ENCODE measurements around the gene MRPS7. TPM values are rescaled to one million over a fixed set of nuclear protein-coding genes. Genes with fewer than 3 reads are reported as not detected.
A peak's percentile ranks its signal among the peaks of the same experiment; 100 is the strongest.

The MRPS7 gene
- total RNA-seq, 4 donors from 2014 or later = 27.1 to 54.0 (median 37.4) TPM

DNA sequence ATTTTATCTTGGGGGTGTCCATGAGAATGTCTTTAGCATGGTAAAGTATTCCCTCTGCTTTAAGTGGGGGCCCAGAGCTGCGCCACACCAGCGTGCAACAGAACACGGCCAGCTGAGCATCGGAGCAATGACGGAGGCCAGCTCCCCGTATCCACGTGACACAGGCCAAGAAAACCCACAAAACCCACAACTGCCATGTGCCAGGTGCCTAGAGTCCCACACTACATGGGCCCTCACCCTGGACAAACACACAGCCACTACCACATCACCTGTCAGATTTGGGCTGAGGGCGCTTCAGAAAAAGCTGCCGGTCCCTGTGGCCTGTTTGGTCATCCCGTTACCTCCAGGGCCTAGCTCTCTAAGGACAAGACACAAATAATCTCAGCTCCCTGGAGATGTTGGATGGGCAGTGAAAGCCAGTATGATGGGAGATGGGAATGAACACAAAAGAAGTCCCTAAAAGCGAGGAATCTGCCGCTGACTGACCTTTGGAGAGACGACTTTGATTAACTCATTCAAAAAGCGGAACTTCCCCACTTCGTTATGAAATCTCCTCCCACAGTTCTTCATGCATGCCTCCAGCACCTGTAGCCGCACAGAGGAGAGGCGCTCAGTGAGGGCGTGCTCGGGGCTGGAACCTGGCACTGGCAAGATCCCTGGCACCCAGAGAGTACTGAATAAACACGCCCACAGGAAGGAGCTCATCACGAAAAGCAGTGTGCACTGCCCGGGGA, 17.4 kb upstream of the MRPS7 start:
- intact Hi-C loops (cut with DNase I; ENCODE audit: low total_unique reads) = no loop called here
- Histone ChIP-seq H3K4me3 (no peak overlapping the region), H3K27ac (peak overlapping the region in 1 of 4 donors; percentile 51), H3K36me3 (peaks cover 0 to 66% (median 21%) of the 10 kb centered on the region in 4 donors), H3K9me3 (no peaks in the 10 kb centered on the region), H3K4me1 (no peaks in the 10 kb centered on the region), H3K27me3 (no peaks in the 10 kb centered on the region)
- TF ChIP-seq POLR2AphosphoS5 (IDR thresholded peaks at IDR 0.05) (no peak), POLR2A (IDR thresholded peaks at IDR 0.05) (no peak), EP300 (IDR thresholded peaks at IDR 0.05; ENCODE audit: low read depth) (no peak)
- TF ChIP-seq, protein P1, sequence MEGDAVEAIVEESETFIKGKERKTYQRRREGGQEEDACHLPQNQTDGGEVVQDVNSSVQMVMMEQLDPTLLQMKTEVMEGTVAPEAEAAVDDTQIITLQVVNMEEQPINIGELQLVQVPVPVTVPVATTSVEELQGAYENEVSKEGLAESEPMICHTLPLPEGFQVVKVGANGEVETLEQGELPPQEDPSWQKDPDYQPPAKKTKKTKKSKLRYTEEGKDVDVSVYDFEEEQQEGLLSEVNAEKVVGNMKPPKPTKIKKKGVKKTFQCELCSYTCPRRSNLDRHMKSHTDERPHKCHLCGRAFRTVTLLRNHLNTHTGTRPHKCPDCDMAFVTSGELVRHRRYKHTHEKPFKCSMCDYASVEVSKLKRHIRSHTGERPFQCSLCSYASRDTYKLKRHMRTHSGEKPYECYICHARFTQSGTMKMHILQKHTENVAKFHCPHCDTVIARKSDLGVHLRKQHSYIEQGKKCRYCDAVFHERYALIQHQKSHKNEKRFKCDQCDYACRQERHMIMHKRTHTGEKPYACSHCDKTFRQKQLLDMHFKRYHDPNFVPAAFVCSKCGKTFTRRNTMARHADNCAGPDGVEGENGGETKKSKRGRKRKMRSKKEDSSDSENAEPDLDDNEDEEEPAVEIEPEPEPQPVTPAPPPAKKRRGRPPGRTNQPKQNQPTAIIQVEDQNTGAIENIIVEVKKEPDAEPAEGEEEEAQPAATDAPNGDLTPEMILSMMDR (IDR thresholded peaks at IDR 0.05) = no peak
- in situ Hi-C loops (cut with MboI; ENCODE audit: low pct_ligation_motif_present in 1 of 4, low pct_unique_long_range_greater_than_20kb in 1 of 4, low sequenced_read_pairs in 3 of 4) = no loop called here
- DNase-seq = peak; percentile 52
- 71 to 95% methylated on average over 5 to 22 of the region's 22 CpGs for WGBS, 2 donors (ENCODE audit: low coverage in 1 of 2)

GRCh38 chr17:75245011-75245410, 16.7 kb upstream of the MRPS7 start:
- no peak overlapping the region for H3K4me3 ChIP-seq
- TF ChIP-seq EP300 (IDR thresholded peaks at IDR 0.05; ENCODE audit: low read depth) (no peak), POLR2AphosphoS5 (IDR thresholded peaks at IDR 0.05) (no peak), POLR2A (IDR thresholded peaks at IDR 0.05) (no peak)
- TF ChIP-seq, protein P1 (IDR thresholded peaks at IDR 0.05) = no peak
- H3K4me1 ChIP-seq = peaks cover 0 to 6% (median 0%) of the 10 kb centered on the region in 4 donors
- peaks cover 0 to 61% (median 17%) of the 10 kb centered on the region in 4 donors for H3K36me3 ChIP-seq
- H3K27me3 ChIP-seq = no peaks in the 10 kb centered on the region
- in situ Hi-C loops (cut with MboI; ENCODE audit: low pct_ligation_motif_present in 1 of 4, low pct_unique_long_range_greater_than_20kb in 1 of 4, low sequenced_read_pairs in 3 of 4) (no loop called here), intact Hi-C loops (cut with DNase I; ENCODE audit: low total_unique reads) (no loop called here)
- no peak for DNase-seq
- 89 to 90% methylated on average over 4 to 6 of the region's 6 CpGs for WGBS, 2 donors (ENCODE audit: low coverage in 1 of 2)
- peak overlapping the region in 1 of 4 donors; percentile 51 for H3K27ac ChIP-seq
- no peaks in the 10 kb centered on the region for H3K9me3 ChIP-seq

GRCh38 chr17:75246404-75246803, 15.3 kb upstream of the MRPS7 start:
- H3K36me3 ChIP-seq = peaks cover 0 to 50% (median 15%) of the 10 kb centered on the region in 4 donors
- peaks cover 0 to 15% (median 0%) of the 10 kb centered on the region in 4 donors for H3K4me1 ChIP-seq
- TF ChIP-seq, protein P1 (IDR thresholded peaks at IDR 0.05) = no peak
- no peak for TF ChIP-seq POLR2AphosphoS5 (IDR thresholded peaks at IDR 0.05)
- no peak for TF ChIP-seq POLR2A (IDR thresholded peaks at IDR 0.05)
- TF ChIP-seq EP300 (IDR thresholded peaks at IDR 0.05; ENCODE audit: low read depth) = no peak
- in situ Hi-C loops (cut with MboI; ENCODE audit: low pct_ligation_motif_present in 1 of 4, low pct_unique_long_range_greater_than_20kb in 1 of 4, low sequenced_read_pairs in 3 of 4) (no loop called here), intact Hi-C loops (cut with DNase I; ENCODE audit: low total_unique reads) (no loop called here)
- 87 to 95% methylated on average over 6 to 11 of the region's 12 CpGs for WGBS, 2 donors (ENCODE audit: low coverage in 1 of 2)
- no peak overlapping the region for H3K27ac ChIP-seq
- H3K4me3 ChIP-seq = no peak overlapping the region
- no peaks in the 10 kb centered on the region for H3K27me3 ChIP-seq
- no peak for DNase-seq
- H3K9me3 ChIP-seq = no peaks in the 10 kb centered on the region

GRCh38 chr17:75249564-75249963, 12.1 kb upstream of the MRPS7 start:
- Histone ChIP-seq H3K4me3 (peak overlapping the region in 1 of 4 donors; percentile 23), H3K4me1 (peaks cover 0 to 15% (median 0%) of the 10 kb centered on the region in 4 donors), H3K36me3 (peaks cover 0 to 20% (median 7%) of the 10 kb centered on the region in 4 donors), H3K9me3 (no peaks in the 10 kb centered on the region), H3K27me3 (no peaks in the 10 kb centered on the region), H3K27ac (peak overlapping the region; percentile 8 to 63 (median 36))
- 76 to 90% methylated on average over 2 to 4 of the region's 4 CpGs for WGBS, 2 donors (ENCODE audit: low coverage in 1 of 2)
- TF ChIP-seq POLR2A (IDR thresholded peaks at IDR 0.05) (no peak), POLR2AphosphoS5 (IDR thresholded peaks at IDR 0.05) (no peak), EP300 (IDR thresholded peaks at IDR 0.05; ENCODE audit: low read depth) (no peak)
- TF ChIP-seq, protein P1 (IDR thresholded peaks at IDR 0.05) = no peak
- intact Hi-C loops (cut with DNase I; ENCODE audit: low total_unique reads) = no loop called here
- in situ Hi-C loops (cut with MboI; ENCODE audit: low pct_ligation_motif_present in 1 of 4, low pct_unique_long_range_greater_than_20kb in 1 of 4, low sequenced_read_pairs in 3 of 4) = no loop called here
- no peak for DNase-seq
